Measurements from ENCODE around the gene HLA-DMA. TPM values are rescaled to one million over a fixed set of nuclear protein-coding genes. Genes with fewer than 3 reads are reported as not detected.

The HLA-DMA gene
- total and polyA plus RNA-seq, 9 donors = 5.7 to 162 (median 19.2) TPM

GRCh38 chr6:32970413-32971241 lies 17.7 kb upstream of the HLA-DMA start:
- intact Hi-C loops (cut with DNase I) = loop anchor here in 1 of 4 donors (10.0 kb wide), 1 partner anchor 776 kb away; the partner anchor contains the start of genes GPSM3 and PBX2
- Histone ChIP-seq H3K9me3 (no peaks in the 10 kb centered on the region), H3K4me1 (ENCODE audit: insufficient read depth) (peaks cover 7% of the 10 kb centered on the region), H3K27me3 (no peaks in the 10 kb centered on the region), H3K27ac (peak overlapping the region; percentile 95 to 98), H3K4me3 (peak overlapping the region; percentile 54), H3K36me3 (no peaks in the 10 kb centered on the region)
- WGBS, 3 donors = 1% methylated on average over 34 to 43 of the region's 43 CpGs
- peak; percentile 89 to 93 (median 91) for DNase-seq
- no peak for TF ChIP-seq EP300 (IDR thresholded peaks at IDR 0.05)
- no peak for TF ChIP-seq CTCF (IDR thresholded peaks at IDR 0.05)
- no peak for TF ChIP-seq POLR2A (IDR thresholded peaks at IDR 0.05)

GRCh38 chr6:32969685-32970412 lies 17.0 kb upstream of the HLA-DMA start:
- Histone ChIP-seq H3K36me3 (no peaks in the 10 kb centered on the region), H3K9me3 (no peaks in the 10 kb centered on the region), H3K4me1 (ENCODE audit: insufficient read depth) (peaks cover 5% of the 10 kb centered on the region), H3K27me3 (no peaks in the 10 kb centered on the region), H3K4me3 (peak overlapping the region; percentile 54), H3K27ac (peak overlapping the region; percentile 95 to 98)
- 0 to 1% (median 0%) methylated on average over 19 of the region's 19 CpGs for WGBS, 3 donors
- TF ChIP-seq POLR2A (IDR thresholded peaks at IDR 0.05) = peak; percentile 77
- TF ChIP-seq EP300 (IDR thresholded peaks at IDR 0.05) = peak; percentile 73
- peak; percentile 48 to 86 (median 79) for TF ChIP-seq CTCF (IDR thresholded peaks at IDR 0.05)
- intact Hi-C loops (cut with DNase I) = loop anchor here in 1 of 4 donors (10.0 kb wide), 1 partner anchor 775 kb away; the partner anchor contains the start of genes GPSM3 and PBX2
- DNase-seq = peak; percentile 81 to 89 (median 82)

- DNase-seq = peak; percentile 76 to 85 (median 85)
- H3K4me3 ChIP-seq = peak overlapping the region; percentile 54
- peak overlapping the region; percentile 95 to 98 for H3K27ac ChIP-seq
- no peaks in the 10 kb centered on the region for H3K36me3 ChIP-seq
- no peak for TF ChIP-seq POLR2A (IDR thresholded peaks at IDR 0.05)
- no peak for TF ChIP-seq CTCF (IDR thresholded peaks at IDR 0.05)
- TF ChIP-seq EP300 (IDR thresholded peaks at IDR 0.05) = peak; percentile 4
- no peaks in the 10 kb centered on the region for H3K9me3 ChIP-seq
- H3K4me1 ChIP-seq (ENCODE audit: insufficient read depth) = peaks cover 4% of the 10 kb centered on the region
- intact Hi-C loops (cut with DNase I) = no loop called here
- H3K27me3 ChIP-seq = no peaks in the 10 kb centered on the region
- WGBS, 3 donors = 0 to 1% (median 0%) methylated on average over 39 to 40 of the region's 40 CpGs
These were observed 16.2 kb upstream of the HLA-DMA start for GRCh38 chr6:32968867-32969684.
